ENCODE results near the gene PIGS. TPM values are rescaled to one million over a fixed set of nuclear protein-coding genes. Genes with fewer than 3 reads are reported as not detected.

PIGS gene
- total and polyA plus RNA-seq, 2 of the 13 experiments (the other 11 are each of a cell fraction or from before 2014, with no cell fraction given): 31.7 to 42.6 TPM

DNA sequence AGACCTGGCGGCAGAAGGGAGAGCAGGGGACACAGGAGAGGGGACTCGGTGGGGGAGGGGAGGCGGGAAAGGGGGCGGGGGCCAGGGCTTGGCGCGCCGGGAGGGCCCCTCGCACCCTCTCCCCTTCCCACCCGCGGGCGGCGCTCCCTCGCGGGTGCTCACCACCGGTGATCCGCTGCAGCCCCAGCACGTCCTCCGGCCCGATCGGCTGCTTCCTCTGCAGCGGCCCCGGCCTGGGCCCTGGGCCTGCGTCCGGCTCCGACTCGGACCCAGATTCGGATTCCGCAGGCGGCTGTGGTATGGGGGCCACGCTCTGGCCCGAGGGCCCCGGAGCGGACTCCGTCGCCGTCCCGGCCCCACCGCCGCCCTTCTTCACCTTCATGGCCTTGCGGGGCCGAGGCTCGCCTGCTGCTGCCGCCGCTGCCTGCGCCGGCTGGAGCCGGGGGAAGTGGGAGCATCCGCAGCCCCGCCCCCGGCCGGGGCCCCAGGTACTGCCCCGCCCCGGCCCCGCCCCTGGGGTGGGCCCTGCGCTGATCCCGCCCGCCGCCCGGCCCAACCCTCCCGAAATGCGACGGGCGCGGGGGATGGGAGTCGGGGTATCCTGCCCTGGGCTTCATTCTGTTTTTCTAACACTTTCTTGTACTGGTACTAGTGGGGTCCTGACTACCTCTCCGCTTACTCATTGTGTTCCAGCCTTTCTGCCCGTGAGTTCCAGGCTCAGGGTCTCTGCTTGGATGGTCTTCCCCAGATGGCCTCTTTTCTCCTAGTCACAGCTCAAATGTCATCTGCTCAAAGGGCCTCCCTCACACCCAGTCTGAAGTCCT is 18.9 kb downstream of the PIGS start, which contains the start of gene UNC119 (continued):
- TF ChIP-seq PRDM4 (CRISPR knock-in tag; IDR thresholded peaks at IDR 0.05; ENCODE audit: borderline replicate concordance) (no peak), ZNF235 (CRISPR knock-in tag; IDR thresholded peaks at IDR 0.05; ENCODE audit: borderline replicate concordance) (no peak), KLF6 (CRISPR knock-in tag; IDR thresholded peaks at IDR 0.05) (0 out of 2 replicates have a peak, but pooled peaks have one; percentile 27), CHCHD3 (CRISPR knock-in tag; IDR thresholded peaks at IDR 0.05) (no peak), HMG20B (CRISPR knock-in tag; conservative IDR thresholded peaks at IDR 0.05) (no peak), SP2 (CRISPR knock-in tag; IDR thresholded peaks at IDR 0.05) (no peak), NR2C2 (CRISPR knock-in tag; IDR thresholded peaks at IDR 0.05; ENCODE audit: borderline replicate concordance) (no peak), AKAP8 (CRISPR knock-in tag; IDR thresholded peaks at IDR 0.05) (no peak), TBX3 (IDR thresholded peaks at IDR 0.05; ENCODE audit: borderline replicate concordance) (no peak), AHR (CRISPR knock-in tag; IDR thresholded peaks at IDR 0.05) (no peak), MTA1 (CRISPR knock-in tag; IDR thresholded peaks at IDR 0.05; ENCODE audit: borderline replicate concordance) (no peak), ZFP37 (CRISPR knock-in tag; IDR thresholded peaks at IDR 0.05; ENCODE audit: borderline replicate concordance) (no peak), AGO1 (IDR thresholded peaks at IDR 0.05; ENCODE audit: low read depth, low read length, poor library complexity, severe bottlenecking) (no peak), IKZF1 (IDR thresholded peaks at IDR 0.05) (no peak), XBP1 (CRISPR knock-in tag; IDR thresholded peaks at IDR 0.05) (no peak), ZBTB38 (CRISPR knock-in tag; IDR thresholded peaks at IDR 0.05) (no peak), TARDBP (CRISPR knock-in tag; IDR thresholded peaks at IDR 0.05) (no peak; the same call in 1 of the 2 replicates), TMF1 (CRISPR knock-in tag; IDR thresholded peaks at IDR 0.05; ENCODE audit: low read depth) (no peak), PPARG (CRISPR knock-in tag; conservative IDR thresholded peaks at IDR 0.05) (no peak), GATA4 (IDR thresholded peaks at IDR 0.05; ENCODE audit: borderline replicate concordance, low read depth) (no peak), SMARCC2 (IDR thresholded peaks at IDR 0.05) (no peak), KDM5A (IDR thresholded peaks at IDR 0.05; ENCODE audit: borderline replicate concordance, low read length) (no peak; the same call in 1 of the 2 replicates), ZGPAT (CRISPR knock-in tag; IDR thresholded peaks at IDR 0.05) (peak; percentile 45; the same call in 1 of the 2 replicates), MBD4 (IDR thresholded peaks at IDR 0.05; ENCODE audit: borderline replicate concordance, low read length) (no peak)
- TF ChIP-seq, protein P1, sequence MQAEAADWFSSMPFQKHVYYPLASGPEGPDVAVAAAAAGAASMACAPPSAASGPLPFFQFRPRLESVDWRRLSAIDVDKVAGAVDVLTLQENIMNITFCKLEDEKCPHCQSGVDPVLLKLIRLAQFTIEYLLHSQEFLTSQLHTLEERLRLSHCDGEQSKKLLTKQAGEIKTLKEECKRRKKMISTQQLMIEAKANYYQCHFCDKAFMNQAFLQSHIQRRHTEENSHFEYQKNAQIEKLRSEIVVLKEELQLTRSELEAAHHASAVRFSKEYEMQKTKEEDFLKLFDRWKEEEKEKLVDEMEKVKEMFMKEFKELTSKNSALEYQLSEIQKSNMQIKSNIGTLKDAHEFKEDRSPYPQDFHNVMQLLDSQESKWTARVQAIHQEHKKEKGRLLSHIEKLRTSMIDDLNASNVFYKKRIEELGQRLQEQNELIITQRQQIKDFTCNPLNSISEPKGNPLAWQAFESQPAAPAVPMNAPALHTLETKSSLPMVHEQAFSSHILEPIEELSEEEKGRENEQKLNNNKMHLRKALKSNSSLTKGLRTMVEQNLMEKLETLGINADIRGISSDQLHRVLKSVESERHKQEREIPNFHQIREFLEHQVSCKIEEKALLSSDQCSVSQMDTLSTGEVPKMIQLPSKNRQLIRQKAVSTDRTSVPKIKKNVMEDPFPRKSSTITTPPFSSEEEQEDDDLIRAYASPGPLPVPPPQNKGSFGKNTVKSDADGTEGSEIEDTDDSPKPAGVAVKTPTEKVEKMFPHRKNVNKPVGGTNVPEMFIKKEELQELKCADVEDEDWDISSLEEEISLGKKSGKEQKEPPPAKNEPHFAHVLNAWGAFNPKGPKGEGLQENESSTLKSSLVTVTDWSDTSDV (CRISPR knock-in tag; IDR thresholded peaks at IDR 0.05): peak; percentile 52; the same call in 1 of the 2 replicates
